Endodermal cell (in vitro differentiated cells): ENCODE results near the gene NDUFS7. TPM values are rescaled to one million over a fixed set of nuclear protein-coding genes. Genes with fewer than 3 reads are reported as not detected.

Source experiments
- DNase-seq: peaks from one replicate; pipeline ENCODE4 v3.0.0-alpha.2; 2017
- H3K27ac ChIP-seq: 2 replicates; pipeline ENCODE4 v1.5.1; 2013; ENCODE audit warnings: mild to moderate bottlenecking, low read depth, low read length, moderate library complexity
- H3K27me3 ChIP-seq: 2 replicates; pipeline ENCODE4 v1.6.1; 2013; ENCODE audit warnings: mild to moderate bottlenecking, low read length, moderate library complexity; ENCODE audit not compliant: insufficient read depth, control insufficient read depth, poor library complexity, severe bottlenecking
- H3K36me3 ChIP-seq: 2 replicates; pipeline ENCODE4 v1.7.0; 2013; ENCODE audit warnings: mild to moderate bottlenecking, low read length, moderate library complexity; ENCODE audit not compliant: control insufficient read depth, insufficient read depth
- H3K4me1 ChIP-seq: one replicate; pipeline ENCODE4 v1.7.0; 2013; ENCODE audit warnings: low read length; ENCODE audit not compliant: control insufficient read depth, insufficient read depth
- H3K4me3 ChIP-seq: 2 replicates; pipeline ENCODE4 v1.5.1; 2013; ENCODE audit warnings: mild to moderate bottlenecking, low read length, moderate library complexity
- H3K9ac ChIP-seq: 2 replicates; pipeline ENCODE4 v1.6.1; 2013; ENCODE audit warnings: mild to moderate bottlenecking, low read length, moderate library complexity; ENCODE audit not compliant: poor library complexity, severe bottlenecking; ENCODE audit errors: extremely low read depth
- H3K9me3 ChIP-seq: 2 replicates; pipeline ENCODE4 v1.6.1; 2013; ENCODE audit warnings: mild to moderate bottlenecking, low read length, moderate library complexity; ENCODE audit not compliant: control insufficient read depth
- H3K27ac Mint-ChIP-seq: 2 replicates; pipeline ENCODE4 v1.8.0; 2020; ENCODE audit warnings: mixed read lengths
- H3K27me3 Mint-ChIP-seq: 2 replicates; pipeline ENCODE4 v1.8.0; 2021; ENCODE audit warnings: mild to moderate bottlenecking, mixed read lengths; ENCODE audit not compliant: insufficient read depth
- H3K36me3 Mint-ChIP-seq: 2 replicates; pipeline ENCODE4 v1.8.0; 2020; ENCODE audit warnings: low read depth, mixed read lengths
- H3K4me1 Mint-ChIP-seq: 2 replicates; pipeline ENCODE4 v1.8.0; 2020; ENCODE audit warnings: mixed read lengths
- H3K4me3 Mint-ChIP-seq: 2 replicates; pipeline ENCODE4 v1.8.0; 2020; ENCODE audit warnings: mild to moderate bottlenecking, moderate library complexity, mixed read lengths
- H3K9me3 Mint-ChIP-seq: 2 replicates; pipeline ENCODE4 v1.8.0; 2020; ENCODE audit warnings: mild to moderate bottlenecking, mixed read lengths
- WGBS, 2 experiments: methylation state at CpG; one replicate each; pipeline versions ENCODE4 v1.1.5 to v1.1.7; 2013; ENCODE audit warnings: missing lambda C conversion rate in 2 of 2, mixed read lengths in 1 of 2; ENCODE audit not compliant: insufficient coverage in 1 of 2, insufficient read length in 1 of 2; 5-methylcytosine and 5-hydroxymethylcytosine counted together
- total RNA-seq, 2 donors: library from RNA; stranded (reverse); fragmentation: NEBNext Ultra II Directional in 1 of 2; extraction: Animal tissue kit (Norgen Biotek cat#: 25700) in 1 of 2; gene quantifications; 2 replicates in 1 of 2; 3 replicates in 1 of 2; pipeline ENCODE4 v1.2.1, GENCODE V29; 2021
- TF ChIP-seq, protein P1 (sequence below): fragments of 200-600 bp; sonication (generic); conservative IDR thresholded peaks from 2 replicates; pipeline ENCODE4 v1.5.0; 2021; ENCODE audit warnings: antibody characterized with exemption, mild to moderate bottlenecking

Gene NDUFS7
- total RNA-seq, 2 donors from 2014 or later, result 57.0 to 62.5 TPM

DNA sequence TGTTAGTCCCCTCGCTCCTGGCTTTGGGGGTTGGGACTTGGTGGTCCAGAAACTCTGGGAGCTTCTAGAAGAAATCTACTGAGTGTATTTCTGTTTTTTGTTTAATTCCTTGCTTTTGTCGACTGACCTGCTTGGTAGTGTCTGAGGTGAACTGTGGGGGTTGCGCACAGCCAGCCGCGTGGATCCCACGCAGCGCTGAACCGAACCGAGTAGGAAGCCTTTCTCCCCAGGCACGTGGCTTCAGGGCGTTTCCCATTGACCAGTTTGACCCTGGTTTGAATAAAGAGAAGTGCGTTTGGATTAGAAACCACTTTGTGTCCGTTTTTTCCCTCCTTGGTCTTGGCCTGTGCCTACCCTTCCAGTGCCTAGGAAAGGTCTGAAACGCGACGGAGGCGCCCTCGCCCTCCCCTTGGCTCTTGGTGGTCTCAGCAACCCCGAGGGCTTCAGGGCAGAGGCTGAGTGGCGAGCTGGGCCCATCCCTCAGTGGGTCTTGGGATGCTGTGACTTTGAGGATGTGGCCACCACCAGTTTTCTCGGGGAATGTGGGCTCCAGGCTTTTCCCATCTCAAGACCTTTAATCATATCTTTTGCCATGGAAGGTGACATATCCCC, 51.8 kb downstream of the NDUFS7 start:
- Histone ChIP-seq H3K9me3 (no peaks in the 10 kb centered on the region), H3K4me1 (no peaks in the 10 kb centered on the region), H3K27ac (no peak overlapping the region), H3K9ac (no peak overlapping the region), H3K36me3 (peaks cover 40% of the 10 kb centered on the region), H3K27me3 (no peaks in the 10 kb centered on the region), H3K4me3 (no peak overlapping the region)
- Mint-ChIP-seq H3K9me3 (no peaks in the 10 kb centered on the region), H3K4me3 (no peak overlapping the region), H3K27ac (no peak overlapping the region), H3K4me1 (peaks cover 7% of the 10 kb centered on the region), H3K27me3 (no peaks in the 10 kb centered on the region), H3K36me3 (peaks cover 39% of the 10 kb centered on the region)
- TF ChIP-seq, protein P1, sequence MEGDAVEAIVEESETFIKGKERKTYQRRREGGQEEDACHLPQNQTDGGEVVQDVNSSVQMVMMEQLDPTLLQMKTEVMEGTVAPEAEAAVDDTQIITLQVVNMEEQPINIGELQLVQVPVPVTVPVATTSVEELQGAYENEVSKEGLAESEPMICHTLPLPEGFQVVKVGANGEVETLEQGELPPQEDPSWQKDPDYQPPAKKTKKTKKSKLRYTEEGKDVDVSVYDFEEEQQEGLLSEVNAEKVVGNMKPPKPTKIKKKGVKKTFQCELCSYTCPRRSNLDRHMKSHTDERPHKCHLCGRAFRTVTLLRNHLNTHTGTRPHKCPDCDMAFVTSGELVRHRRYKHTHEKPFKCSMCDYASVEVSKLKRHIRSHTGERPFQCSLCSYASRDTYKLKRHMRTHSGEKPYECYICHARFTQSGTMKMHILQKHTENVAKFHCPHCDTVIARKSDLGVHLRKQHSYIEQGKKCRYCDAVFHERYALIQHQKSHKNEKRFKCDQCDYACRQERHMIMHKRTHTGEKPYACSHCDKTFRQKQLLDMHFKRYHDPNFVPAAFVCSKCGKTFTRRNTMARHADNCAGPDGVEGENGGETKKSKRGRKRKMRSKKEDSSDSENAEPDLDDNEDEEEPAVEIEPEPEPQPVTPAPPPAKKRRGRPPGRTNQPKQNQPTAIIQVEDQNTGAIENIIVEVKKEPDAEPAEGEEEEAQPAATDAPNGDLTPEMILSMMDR, result no peak
- no peak for DNase-seq
- WGBS, 2 experiments, result 90 to 95% methylated on average over 14 to 21 of the region's 21 CpGs

DNA sequence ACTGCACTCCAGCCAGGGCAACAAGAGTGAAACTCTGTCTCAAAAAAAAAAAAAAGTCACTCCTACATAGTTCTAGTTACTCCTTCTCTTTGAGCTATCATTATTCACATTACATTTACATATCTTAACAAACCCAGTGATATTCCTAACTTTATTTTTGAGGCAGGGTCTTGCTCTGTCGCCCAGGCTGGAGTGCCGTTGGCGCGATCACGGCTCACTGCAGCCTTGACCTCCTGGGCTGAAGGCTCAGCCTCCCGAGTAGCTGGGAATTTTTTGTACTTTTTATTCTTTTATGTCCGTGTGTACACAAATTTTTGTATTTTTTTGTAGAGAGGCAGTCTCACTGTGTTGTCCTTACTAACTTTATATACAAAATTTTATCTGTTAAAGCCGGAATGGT, 53.9 kb downstream of the NDUFS7 start:
- Histone ChIP-seq H3K36me3 (peaks cover 48% of the 10 kb centered on the region), H3K9ac (no peak overlapping the region), H3K4me1 (no peaks in the 10 kb centered on the region), H3K27ac (no peak overlapping the region), H3K27me3 (no peaks in the 10 kb centered on the region), H3K9me3 (no peaks in the 10 kb centered on the region), H3K4me3 (peak overlapping the region; percentile 92)
- no peak for DNase-seq
- peak overlapping the region; percentile 99 for H3K27ac Mint-ChIP-seq
- H3K4me3 Mint-ChIP-seq, result peak overlapping the region; percentile 95
- no peaks in the 10 kb centered on the region for H3K9me3 Mint-ChIP-seq
- TF ChIP-seq, protein P1, result no peak
- peaks cover 8% of the 10 kb centered on the region for H3K4me1 Mint-ChIP-seq
- WGBS, 2 experiments, result 91 to 97% methylated on average over 5 to 7 of the region's 8 CpGs
- no peaks in the 10 kb centered on the region for H3K27me3 Mint-ChIP-seq
- H3K36me3 Mint-ChIP-seq, result peaks cover 48% of the 10 kb centered on the region

DNA sequence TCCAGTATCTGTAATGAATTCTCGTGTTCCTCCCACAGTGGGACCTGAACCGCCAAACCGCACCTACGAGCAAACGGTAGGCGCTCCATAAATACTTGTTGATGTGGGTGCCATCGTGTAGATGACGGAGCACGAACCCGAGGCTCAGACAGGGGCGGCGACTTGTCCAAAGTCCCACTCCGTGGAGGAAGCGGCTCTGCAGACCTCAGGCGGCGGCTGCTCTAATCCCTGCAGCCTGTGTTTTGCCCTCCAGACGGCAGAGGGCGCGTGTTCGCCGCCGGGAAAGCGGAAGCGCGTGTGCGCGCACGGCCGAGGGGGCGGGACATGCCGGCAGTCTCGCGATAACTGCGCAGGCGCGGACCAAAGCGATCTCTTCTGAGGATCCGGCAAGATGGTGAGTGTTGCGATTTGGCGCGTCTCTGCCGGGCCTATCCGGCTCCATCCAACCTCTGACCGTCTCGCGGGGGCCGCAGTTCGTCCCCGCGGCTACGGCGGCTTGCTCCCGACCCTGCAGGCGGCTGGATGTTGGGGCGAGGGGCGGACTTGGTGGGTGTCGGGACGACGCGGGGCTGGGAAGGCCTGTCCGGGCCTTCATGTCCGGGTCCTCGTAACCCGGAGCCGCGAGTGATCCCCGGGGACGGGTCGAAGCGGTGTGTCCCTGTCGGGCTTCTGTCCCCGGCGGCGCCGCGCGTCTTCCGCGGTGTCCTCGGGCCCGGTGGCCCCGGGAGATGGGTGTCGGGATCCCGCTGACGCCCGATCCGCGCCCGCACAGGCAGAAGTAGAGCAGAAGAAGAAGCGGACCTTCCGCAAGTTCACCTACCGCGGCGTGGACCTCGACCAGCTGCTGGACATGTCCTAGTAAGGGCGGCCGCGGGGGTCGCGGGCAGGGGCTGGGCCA, 54.6 kb downstream of the NDUFS7 start, which contains the start of gene RPS15:
Gene RPS15 (plus strand): TSS at position 362 of the 898 bp plus-strand sequence. CDS start 30 bp downstream, at position 392.
- peaks cover 48% of the 10 kb centered on the region for H3K36me3 ChIP-seq
- WGBS, 2 experiments, result 2 to 7% methylated on average over 36 to 100 of the region's 100 CpGs

More for the DNA sequence above, 54.6 kb downstream of the NDUFS7 start, which contains the start of gene RPS15:
- Mint-ChIP-seq H3K4me3 (peak within 1 kb of the TSS; percentile 95), H3K27me3 (no peaks in the 10 kb centered on the region), H3K4me1 (peaks cover 8% of the 10 kb centered on the region), H3K9me3 (no peaks in the 10 kb centered on the region), H3K27ac (peak within 1 kb of the TSS; percentile 99), H3K36me3 (peaks cover 44% of the 10 kb centered on the region)
- TF ChIP-seq, protein P1, result peak; percentile 92
- no peaks in the 10 kb centered on the region for H3K27me3 ChIP-seq
- H3K9ac ChIP-seq, result peak within 1 kb of the TSS; percentile 98
- peak within 1 kb of the TSS; percentile 98 for H3K27ac ChIP-seq
- no peaks in the 10 kb centered on the region for H3K4me1 ChIP-seq
- H3K4me3 ChIP-seq, result peak within 1 kb of the TSS; percentile 92
- no peaks in the 10 kb centered on the region for H3K9me3 ChIP-seq
- peak; percentile 97 for DNase-seq
